HG03025 (cell line): ENCODE data around the gene SMIM41.

ENCODE experiments used
- ATAC-seq: cut with Tn5 transposase; IDR thresholded peaks from one replicate; pipeline ENCODE4 v1.9.1; 2021; ENCODE audit warnings: mild to moderate bottlenecking, moderate library complexity; ENCODE audit not compliant: unreplicated experiment, low FRiP score

Gene SMIM41

DNA sequence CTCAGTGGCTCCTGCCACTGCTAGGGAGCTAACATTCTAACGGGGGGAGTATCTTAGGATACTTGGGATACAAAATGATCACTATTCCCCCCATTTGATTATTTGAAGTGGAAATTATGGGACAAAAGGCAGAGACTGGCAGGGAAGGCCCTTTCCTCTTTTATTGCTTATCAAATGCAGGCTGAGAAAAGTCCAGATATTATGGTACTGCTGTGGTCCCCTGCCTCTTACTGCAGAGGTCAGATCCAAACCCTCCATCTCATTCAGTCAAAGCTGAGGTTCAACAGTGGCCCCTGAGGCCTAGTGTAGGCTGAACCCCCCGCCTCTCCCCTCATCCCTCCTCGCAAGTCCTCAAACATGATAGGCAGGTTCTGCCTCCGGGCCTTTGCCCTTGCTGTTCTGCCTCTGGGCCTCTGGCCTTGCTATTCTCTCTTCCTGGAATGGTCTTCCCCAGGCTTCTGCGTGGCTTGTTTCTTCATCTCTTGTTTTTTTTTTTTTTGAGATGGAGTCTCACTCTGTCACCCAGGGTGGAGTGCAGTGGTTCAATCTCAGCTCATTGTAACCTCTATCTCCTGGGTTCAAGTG is 78.2 kb downstream of the SMIM41 start:
- ATAC-seq: no peak
